CD4-positive, alpha-beta T cell treated with Interleukin-15 for 4 hours (primary cell): ENCODE data around the gene PODNL1.

Source experiments
- DNase-seq: peaks from one replicate; pipeline ENCODE4 v3.0.0-alpha.2; 2020; ENCODE audit warnings: low spot score

Gene PODNL1

GRCh38 chr19:13887517-13887916 is 50.7 kb downstream of the PODNL1 start:
- no peak for DNase-seq

GRCh38 chr19:13887018-13887436 is 51.2 kb downstream of the PODNL1 start:
- DNase-seq: peak; percentile 63

GRCh38 chr19:13885826-13886365 is 52.3 kb downstream of the PODNL1 start:
- no peak for DNase-seq

GRCh38 chr19:13884726-13885591 is 53.3 kb downstream of the PODNL1 start:
- DNase-seq: no peak

- no peak for DNase-seq
Observed at GRCh38 chr19:13883516-13884064, 54.6 kb downstream of the PODNL1 start.

- no peak for DNase-seq
Observed at GRCh38 chr19:13882836-13883235, 55.4 kb downstream of the PODNL1 start.

- no peak for DNase-seq
Observed at GRCh38 chr19:13882419-13882795, 55.8 kb downstream of the PODNL1 start.

- DNase-seq: peak; percentile 49
Observed at GRCh38 chr19:13881692-13882418, 56.4 kb downstream of the PODNL1 start.

- no peak for DNase-seq
Observed at GRCh38 chr19:13881251-13881691, 56.9 kb downstream of the PODNL1 start.
